Suppressor macrophage treated with lipopolysaccharide for 1 hour (primary cell): ENCODE measurements around the gene PLSCR5.

Experiments
- DNase-seq, 3 donors: peaks; one replicate each; pipeline ENCODE4 v3.0.0-alpha.2; 2020 to 2022

PLSCR5 gene, protein sequence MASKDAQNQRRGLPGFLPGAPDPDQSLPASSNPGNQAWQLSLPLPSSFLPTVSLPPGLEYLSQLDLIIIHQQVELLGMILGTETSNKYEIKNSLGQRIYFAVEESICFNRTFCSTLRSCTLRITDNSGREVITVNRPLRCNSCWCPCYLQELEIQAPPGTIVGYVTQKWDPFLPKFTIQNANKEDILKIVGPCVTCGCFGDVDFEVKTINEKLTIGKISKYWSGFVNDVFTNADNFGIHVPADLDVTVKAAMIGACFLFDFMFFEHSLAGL

DNA sequence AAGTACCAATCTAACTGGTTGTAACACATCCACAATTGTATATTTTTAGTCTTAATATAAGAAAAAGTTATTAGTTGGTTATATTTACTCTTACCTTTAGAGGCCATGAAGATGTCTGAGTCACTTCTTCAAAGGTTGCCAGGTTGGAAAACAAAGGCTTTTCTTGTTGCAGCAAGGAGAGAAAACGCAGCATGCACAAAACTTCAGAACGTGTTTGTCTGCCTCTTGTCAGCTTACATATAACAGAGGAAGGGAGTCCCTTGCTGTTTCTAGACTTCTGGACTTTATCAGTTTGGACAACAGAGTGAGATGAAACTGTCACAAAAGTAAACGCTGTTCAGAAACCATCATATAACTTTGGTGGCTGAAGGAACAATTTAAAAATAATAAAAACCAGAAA, at the start of gene PLSCR5:
Gene PLSCR5 (minus strand): TSS at position 241 of the 400 bp plus-strand sequence. CDS start 134 bp downstream, at position 107.
- no peak for DNase-seq

DNA sequence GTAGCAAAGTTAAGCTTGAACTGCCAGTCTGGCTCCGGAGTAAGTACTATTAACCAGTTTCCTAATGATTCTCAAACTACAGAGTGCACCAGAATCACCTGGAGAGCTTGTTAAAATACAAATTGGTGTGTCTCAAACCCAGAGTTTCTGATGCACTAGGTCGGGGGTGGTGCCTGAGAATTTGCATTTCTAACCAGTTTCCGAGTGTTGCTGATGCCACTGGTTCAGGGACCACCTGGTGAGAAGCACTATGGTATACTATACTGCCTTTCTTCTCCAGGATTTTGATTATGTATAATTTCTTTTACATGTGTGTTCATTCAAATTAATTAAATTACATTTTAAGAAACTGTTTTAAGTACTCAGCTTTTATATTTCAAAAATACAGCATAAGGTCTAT, 48.8 kb upstream of the PLSCR5 start:
- DNase-seq, result no peak

DNA sequence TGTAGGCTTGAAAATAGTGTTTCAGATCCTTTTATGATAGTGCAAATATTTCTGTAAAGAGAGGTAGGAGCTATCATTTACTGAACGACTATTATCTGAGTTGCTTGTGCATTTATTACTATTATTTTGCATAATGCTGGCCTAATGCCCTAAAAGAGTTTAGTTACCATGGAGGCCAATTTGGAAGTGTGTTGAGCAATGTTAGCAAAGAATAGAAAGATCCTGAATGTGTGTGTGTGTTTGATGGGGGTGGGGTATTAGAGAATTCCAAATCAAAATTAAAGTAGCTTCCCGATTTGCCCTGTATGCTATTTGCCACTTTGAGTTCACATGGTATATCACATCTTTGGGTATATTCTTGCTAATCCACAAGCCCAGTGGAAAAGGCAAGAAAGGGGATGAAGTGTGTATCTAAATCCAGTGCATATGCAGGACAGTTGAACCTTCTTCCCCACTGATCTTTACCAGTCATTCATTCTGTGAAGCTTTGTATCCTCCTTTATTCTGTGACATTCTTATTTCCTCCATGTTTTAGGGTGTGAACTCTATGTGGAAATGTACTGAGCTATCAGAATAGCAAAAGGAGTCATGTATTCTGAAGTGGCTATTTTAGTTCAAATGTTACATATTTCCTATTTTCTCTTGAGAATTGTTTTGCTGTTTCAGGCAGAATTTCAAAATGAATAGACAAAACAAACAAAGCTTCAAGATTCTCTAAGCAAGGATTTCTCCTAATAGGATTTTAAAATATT, 45.7 kb upstream of the PLSCR5 start:
- DNase-seq, result no peak

DNA sequence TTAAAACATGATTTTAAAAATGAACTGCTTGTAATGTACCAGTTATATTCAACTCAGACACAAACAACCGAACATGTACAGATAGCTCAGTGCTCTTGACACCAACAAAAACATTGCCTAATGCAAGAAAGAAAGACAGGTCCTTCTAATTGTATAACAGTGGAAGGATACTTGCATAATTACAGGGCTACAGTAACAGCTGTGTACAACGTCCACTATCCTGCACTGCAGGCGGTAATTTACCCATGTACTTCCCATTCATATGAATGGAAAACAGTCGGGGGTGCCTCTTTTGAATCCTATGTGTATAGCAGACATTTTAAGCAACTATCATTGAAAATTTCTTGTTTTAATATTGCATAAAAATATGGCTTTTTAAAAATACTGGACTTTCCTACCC, 41.1 kb upstream of the PLSCR5 start:
- DNase-seq, result peak in 1 of 3 donors; percentile 7

DNA sequence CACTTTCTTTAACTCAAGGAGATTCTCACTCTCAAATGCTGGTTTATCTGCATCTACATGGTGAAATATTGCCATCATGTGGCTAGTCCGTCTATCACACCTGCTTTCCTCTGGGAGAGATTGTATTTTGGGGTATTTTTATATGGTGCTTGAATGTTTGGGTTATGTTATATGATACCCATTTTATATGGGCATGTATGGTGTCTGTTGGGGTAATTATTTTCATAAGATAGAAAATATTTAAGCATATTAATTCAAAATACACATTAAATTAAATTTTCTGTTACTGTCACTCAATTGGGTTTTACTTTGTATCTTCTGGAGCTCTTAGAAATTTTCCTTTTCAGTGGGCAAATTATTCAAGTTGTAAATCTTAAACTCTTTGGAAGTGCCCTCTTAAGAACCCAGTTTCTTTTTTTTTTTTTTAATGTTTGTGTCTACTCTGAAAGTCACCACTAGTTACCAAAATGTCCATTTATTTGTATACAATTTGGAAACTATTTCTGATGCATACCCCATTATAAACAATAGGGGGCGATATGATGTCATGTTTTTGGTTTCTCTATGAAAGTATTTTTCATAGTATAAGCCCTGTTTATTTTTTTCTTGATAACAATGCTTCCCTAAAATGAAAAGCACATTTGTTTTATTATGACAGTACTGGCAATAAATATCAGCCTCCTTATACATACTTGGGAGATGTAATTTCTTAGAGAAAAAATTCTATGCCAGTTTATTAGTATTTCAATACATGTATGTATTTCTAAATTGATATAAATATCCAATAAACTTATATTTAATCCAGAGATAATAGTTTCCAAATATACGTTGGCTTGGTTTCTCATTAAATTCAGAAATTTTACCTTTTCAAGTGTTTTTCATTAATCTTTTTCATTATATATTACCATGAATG, 36.1 kb upstream of the PLSCR5 start:
- peak; percentile 35 to 62 (median 61) for DNase-seq

DNA sequence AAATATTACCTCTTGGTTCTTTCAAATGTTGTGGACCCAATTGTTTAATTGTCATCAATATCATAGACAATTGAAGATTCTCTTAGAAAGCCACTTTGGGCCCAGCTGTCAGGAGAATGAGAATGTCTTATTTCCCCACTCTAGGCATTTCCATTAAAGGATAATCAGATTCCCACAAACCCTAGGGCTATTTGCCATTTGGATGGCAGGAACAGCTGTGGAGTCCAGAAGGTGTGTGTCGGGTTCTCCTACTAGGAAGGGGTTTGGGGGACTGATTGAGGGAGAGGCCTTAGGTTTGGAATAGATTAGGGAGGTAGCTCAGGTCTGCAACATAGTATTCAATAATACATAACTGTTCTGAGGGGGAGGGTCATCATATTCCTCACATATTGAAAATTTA, 35.2 kb upstream of the PLSCR5 start:
- DNase-seq, result no peak

DNA sequence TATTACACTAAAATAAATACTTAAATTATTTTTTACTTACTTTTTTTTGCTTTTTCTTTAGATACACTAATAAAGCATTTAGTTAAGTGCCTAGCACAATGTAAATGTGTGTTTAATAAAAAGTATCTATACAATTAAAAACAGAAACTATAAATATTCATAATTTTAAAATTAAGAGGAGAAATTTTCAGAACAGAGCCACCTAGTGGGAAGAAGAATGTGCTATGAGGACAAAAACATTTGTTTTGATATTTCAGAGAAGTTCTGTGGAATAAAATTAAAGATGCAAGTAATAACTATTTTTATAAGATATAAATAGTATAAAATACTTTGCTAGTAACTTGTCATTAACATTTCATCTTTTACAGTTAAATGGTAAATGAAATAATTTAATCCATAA, 33.6 kb upstream of the PLSCR5 start:
- DNase-seq, result peak in 2 of 3 donors; percentile 2 to 20

DNA sequence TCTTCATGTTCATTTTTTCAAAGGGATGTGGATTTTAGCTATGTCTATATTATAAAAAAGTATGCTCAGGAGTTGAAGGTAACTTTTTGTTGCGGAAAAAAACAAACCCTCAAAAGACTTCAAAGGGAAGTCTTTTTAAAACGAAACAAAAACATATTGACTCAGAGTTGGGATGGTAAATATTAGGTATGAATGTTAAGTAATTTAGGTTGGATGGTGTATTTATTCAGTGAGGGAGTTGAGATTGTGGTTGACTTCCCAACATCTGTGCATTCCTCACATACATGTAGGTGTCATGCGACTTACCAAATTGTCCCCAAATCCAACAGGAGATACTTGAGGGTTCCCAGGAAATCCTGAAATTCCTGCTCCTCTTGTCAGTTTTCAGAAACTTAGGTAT, 32.7 kb upstream of the PLSCR5 start:
- DNase-seq, result no peak

DNA sequence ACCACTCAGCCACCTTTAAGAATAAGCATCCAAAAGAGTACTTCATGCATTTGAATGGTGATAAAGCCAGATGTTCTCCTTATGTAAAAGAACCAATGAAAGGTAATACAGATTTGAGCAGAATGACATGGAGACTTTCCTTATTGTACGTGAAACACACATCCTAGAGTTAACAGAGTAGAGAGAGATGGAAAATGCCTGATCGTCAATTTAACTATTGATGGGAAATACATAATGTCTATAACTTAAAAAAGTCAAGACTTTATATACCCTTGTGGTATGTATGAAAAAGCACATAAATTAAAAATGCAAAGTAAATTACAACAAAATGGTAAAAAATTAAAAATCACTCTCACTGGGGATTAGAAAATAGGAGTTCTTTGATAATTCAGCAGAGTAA, 31.7 kb upstream of the PLSCR5 start:
- no peak for DNase-seq

DNA sequence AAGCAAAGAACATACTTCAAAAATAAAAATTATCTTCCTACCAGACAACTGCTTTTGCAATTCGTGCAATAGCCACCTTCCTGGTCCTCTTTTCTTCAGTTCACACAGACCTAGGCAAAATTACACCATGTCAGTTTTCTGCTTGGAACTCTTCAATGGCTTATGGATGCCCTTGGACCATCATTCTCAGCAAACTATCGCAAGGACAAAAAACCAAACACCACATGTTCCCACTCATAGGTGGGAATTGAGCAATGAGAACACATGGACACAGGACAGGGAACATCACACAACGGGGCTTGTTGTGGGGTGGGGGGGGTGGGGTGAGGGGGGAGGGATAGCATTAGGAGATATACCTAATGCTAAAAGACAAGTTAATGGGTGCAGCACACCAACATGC, 29.2 kb upstream of the PLSCR5 start:
- DNase-seq, result no peak

DNA sequence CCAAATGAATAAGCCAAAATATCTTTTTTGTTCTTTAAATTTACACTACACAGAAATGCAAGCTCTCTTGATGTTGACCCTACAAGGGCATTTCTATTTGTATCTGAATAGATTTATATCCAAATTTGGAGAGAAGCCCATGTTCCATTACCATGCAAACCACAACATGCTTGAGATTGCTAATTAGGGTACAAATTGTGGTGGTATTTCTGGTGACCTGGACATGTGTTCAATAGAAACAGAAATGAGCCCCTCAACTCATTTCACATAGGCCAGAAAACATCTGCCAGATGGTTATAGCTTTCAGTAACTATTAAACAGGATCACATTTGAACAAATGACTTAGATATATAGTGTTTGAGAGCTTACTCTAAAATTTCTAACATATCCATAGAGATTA, 23.5 kb upstream of the PLSCR5 start:
- no peak for DNase-seq

DNA sequence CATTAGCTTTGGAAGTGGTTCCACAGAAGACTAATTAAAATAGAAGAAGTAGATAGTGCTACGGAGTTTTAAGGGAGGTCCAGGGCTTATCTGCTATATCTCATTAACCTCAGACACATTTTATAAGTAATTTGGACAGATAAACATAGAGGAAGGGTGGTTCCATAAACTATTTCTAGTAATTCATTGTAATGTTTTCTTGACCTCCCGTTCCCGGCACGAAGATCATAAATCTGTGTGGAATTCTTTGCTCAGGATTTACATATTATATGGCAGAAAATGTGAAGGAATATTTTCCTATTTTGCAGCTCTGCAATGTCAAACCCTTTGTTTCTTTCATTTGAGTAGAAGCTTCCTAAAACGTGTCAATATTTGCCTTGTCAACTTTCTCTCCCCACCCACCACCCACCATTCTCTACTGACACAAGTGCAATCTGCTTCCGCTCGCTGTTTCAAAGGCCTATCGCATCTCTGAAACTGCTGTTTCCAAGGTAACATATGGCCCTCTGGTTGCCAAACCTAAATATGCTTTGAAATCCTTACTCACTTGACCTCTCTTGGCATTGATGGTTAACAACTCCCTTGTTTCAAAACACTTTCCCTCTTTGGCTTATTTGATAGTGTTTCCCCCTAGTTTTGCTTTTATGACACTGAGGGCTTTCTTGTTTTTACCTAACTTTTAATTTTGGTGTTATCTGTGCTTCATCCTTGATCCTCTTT, 21.4 kb upstream of the PLSCR5 start:
- no peak for DNase-seq

DNA sequence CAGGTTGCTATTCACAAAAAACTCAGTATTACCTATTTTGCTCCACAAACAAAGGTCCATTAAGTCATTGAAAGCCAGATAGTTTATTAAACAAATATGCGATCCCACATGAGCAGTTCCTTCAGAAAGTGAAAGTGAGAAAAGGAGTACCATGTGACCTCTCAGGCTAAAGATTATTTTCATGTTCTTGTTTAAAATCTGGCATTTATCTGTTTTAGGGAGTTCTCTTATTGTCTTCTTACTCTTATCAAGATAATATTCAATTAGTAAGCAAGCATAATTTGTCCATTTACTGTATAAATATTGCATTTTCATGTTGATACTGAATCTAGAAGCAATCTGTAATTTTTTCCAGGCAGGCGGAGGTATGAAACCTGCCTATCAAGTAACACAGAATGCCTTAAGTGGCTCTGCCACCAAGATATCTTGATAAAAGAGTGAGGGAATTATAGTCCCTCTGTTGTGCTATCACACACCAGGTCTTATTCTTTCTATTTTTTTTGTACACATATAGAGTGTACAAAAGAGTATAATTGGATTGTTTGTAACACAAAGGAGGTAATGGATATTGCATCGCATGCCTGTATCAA, 20.1 kb upstream of the PLSCR5 start:
- peak; percentile 25 to 58 (median 44) for DNase-seq

DNA sequence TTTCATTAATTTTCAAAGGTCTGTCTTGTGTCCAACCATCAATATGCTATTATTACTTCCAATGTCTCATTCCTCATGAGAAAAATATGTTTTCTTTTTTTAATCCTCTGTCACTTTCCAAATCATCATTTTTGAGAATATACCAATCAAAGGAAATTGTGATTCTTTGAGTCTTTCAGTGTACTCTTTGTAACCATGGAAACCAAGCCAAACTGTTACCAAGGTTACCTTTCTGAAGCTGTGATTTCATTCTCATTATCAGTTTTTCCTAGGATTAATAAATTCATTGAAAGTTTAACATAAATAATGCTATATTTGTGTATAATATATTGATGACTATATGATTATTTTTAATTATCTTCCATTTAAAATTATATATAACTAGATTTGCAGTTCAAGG, 16.6 kb upstream of the PLSCR5 start:
- no peak for DNase-seq

DNA sequence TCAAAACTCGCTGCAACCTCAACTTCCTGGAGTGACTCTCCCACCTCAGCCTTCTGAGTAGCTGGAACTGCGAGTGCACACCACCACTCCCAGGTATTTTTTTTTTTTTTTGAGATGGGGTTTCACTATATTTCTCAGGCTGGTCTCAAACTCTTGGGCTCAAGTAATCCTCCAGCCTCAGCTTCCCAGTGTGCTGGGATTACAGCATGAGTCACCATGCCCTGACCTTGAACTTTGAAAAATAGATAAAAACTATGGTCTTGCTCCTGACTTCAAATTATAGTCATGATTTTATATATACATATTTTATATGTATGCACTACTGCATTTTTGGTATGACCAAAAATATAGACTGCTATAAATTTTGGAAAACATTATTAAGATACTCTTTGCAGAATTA, 6.9 kb upstream of the PLSCR5 start:
- no peak for DNase-seq

DNA sequence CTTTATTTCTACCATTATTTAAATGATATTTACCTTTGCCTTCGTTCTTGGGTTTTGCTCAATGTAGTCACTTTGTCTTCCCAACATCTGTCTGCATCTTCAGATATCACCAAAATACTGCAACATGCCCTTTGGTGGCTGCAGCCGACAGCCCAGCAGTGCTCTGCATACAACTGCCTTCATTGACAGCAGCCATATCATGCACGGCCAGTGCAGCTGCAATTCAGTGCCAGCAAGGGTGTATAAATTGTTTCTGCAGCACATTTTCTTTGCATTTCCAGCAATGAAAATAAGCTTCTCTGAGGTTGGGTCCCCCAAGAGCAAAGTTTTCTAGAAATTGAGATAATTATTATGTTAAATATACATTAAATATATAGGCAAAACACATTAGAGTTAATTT, 6.0 kb upstream of the PLSCR5 start:
- no peak for DNase-seq

DNA sequence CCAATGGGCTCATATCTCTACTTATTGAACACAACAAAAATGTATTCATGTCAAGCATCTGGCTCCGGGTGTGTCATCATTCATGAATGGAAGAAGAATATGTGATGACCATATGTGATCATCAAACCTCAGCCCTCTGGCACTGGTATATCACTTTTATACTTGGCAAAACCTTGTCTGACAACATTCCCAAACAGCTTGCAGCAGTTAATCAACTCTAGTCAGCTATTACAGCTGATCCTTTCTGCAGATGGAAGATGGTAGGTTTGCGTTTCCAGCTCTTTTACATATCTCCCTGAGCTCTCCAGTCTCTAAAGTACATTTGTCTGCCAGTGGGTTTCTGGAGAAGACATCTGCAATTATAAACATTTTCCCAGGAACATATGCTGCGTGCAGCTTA, 6.6 kb downstream of the PLSCR5 start:
- DNase-seq, result no peak

DNA sequence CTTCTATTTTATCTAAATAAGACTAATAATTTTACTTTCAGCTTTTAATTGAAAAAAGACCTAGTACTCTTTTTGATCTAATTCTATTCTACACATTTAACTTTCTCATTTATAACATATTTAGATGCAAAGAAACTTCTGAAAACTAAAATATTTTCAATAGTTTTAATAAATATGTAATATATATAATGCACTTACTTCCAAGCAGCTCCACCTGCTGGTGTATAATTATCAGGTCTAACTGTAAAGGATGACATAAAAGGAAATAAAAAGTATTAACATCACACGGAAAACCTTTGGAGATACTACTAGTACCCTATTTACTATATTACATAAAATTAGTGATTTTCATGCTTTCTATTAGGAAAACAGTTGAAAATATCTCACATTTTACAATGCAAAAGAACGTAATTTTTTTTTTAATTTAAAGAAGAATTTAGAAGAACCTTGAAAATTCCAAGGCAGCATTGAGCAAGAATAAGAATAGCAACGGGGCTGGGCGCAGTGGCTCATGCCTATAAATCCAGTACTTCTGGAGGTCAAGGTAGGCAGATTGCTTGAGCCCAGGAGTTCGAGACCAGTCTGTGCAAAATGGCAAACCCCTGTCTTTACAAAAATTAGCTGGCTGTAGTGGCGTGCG, 10.2 kb downstream of the PLSCR5 start:
- peak in 2 of 3 donors; percentile 19 to 38 for DNase-seq

DNA sequence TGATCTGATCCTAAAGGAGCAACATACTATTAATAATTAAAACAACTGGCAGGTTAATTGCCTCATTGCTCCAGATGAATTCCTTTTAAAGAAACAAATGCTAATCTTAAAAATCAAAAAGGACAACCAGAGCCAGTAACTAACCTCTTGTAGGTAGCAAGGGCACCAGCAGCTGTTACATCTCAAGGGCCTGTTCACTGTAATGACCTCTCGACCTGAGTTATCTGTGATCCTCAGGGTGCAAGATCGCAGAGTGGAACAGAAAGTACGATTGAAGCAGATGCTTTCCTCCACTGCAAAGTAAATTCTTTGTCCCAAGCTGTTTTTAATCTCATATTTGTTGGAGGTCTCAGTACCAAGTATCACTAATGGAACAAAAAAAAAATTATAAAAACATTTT, 11.4 kb downstream of the PLSCR5 start:
- DNase-seq, result no peak

DNA sequence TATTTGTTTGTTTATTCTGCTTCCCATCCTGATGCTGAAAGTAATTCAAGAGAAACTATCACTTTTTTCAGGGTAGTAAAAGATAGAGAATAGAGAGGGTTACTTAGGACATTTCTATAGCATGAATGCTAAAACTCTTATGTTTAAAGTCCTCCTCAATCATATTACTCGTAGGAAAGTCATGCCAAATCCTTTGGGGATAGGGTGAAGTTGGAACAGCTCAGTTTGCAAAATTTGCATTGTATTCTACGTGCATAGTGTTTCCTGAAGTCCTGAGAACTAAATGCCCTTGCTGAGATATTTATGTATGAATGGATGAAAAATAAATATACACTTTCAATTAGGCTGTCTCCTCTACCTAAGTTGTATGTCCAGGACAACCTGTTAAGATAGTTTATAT, 14.6 kb downstream of the PLSCR5 start:
- DNase-seq, result no peak

DNA sequence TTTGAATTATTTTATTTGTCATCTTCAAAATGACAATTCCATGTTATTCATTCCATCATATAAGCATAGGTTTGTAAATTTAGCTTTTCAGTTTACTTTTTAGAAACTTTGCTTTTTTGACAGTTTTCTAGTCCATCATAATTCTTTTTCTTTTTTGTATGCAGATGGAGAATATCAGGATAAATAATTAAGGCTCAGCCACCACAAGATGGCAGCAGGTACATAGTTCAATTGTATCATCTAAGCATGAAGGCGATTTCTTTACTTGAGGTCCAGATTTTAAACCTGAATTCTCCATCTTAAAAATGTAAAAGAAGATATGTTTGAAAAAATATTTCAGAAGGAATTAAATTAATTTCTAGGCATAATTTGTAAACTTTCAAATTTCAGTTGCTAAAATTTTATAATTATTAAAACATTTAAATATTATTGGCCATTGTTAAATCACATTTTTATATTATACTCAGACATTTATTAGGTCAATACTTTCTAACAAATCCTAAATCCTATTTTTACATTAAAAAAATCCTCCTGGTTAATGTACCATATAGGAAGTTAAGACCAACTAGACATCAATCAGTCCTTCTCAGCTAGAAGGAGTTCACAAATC, 15.1 kb downstream of the PLSCR5 start:
- peak; percentile 56 to 58 (median 57) for DNase-seq
